Measurements from ENCODE around the gene MAP7D3. TPM values are rescaled to one million over a fixed set of nuclear protein-coding genes. Genes with fewer than 3 reads are reported as not detected.
"Not testable (repeated sequence)": the region's sequence is repeated elsewhere in the genome, so short reads cannot be mapped to it uniquely, and the experiment has no call there.

MAP7D3 gene
- total RNA-seq, 3 donors from 2014 or later, result 16.9 to 20.4 (median 19.4) TPM

GRCh38 chrX:136262243-136262642, 11.0 kb upstream of the MAP7D3 start:
- H3K4me1 Mint-ChIP-seq (ENCODE audit: low read depth), result peaks cover 11% of the 10 kb centered on the region
- DNase-seq (no peak), ATAC-seq (no peak)
- no peak overlapping the region for H3K4me3 Mint-ChIP-seq
- no peaks in the 10 kb centered on the region for H3K9me3 Mint-ChIP-seq
- no peaks in the 10 kb centered on the region for H3K36me3 Mint-ChIP-seq (ENCODE audit: insufficient read depth)
- H3K27me3 Mint-ChIP-seq (ENCODE audit: low read depth), result no peaks in the 10 kb centered on the region

GRCh38 chrX:136261321-136261720, 10.1 kb upstream of the MAP7D3 start:
- Mint-ChIP-seq H3K36me3 (ENCODE audit: insufficient read depth) (no peaks in the 10 kb centered on the region), H3K4me1 (ENCODE audit: low read depth) (peaks cover 11% of the 10 kb centered on the region), H3K27me3 (ENCODE audit: low read depth) (no peaks in the 10 kb centered on the region), H3K4me3 (no peak overlapping the region), H3K9me3 (no peaks in the 10 kb centered on the region)
- ATAC-seq (no peak), DNase-seq (no peak)

DNA sequence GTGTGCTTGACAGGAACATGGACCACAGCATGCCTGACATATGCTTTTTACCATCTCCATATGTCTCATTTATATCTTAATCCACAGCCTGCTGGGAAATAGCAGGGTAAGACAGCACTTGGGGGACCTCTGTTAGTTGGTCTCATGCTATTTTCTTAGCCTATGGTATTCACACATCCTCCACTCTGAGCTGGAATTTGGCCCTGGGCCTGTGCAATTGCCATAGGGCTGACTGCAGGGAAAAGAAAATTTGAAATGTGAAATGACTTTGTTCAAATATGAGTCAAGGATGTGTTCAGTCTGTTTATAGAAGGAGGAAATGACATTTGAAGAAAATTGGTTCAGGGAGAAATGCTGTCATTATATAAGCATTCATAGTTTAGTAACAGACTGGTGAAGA, 9.6 kb upstream of the MAP7D3 start:
- H3K4me3 Mint-ChIP-seq, result no peak overlapping the region
- no peak for DNase-seq

DNA sequence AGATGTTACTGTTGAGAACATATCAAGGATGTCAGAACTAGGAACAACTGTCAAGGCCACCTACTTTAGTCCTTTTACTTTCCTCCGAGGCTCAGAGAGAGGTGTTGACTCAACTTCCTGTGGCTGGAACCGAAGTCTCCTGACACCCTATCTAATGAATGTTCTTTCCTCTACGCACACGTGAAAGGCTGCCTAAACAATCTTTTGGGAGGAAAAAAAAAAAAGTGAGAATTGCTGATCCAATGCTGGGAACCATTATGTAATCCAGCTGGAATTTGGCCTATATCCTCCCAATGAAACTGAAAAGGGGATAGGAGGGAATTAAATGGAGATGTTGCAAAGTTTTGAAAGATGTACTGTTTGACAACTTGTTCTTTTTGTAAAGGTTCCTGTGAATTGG, 8.3 kb upstream of the MAP7D3 start:
- no peak overlapping the region for H3K4me3 Mint-ChIP-seq
- no peak for DNase-seq

More for the DNA sequence above, 9.6 kb upstream of the MAP7D3 start:
- Mint-ChIP-seq H3K27me3 (ENCODE audit: low read depth) (no peaks in the 10 kb centered on the region), H3K9me3 (no peaks in the 10 kb centered on the region), H3K4me1 (ENCODE audit: low read depth) (peaks cover 11% of the 10 kb centered on the region), H3K36me3 (ENCODE audit: insufficient read depth) (no peaks in the 10 kb centered on the region)
- ATAC-seq, result no peak

GRCh38 chrX:136258951-136259350, 7.8 kb upstream of the MAP7D3 start:
- Mint-ChIP-seq H3K4me1 (ENCODE audit: low read depth) (peaks cover 11% of the 10 kb centered on the region), H3K4me3 (no peak overlapping the region), H3K27me3 (ENCODE audit: low read depth) (no peaks in the 10 kb centered on the region), H3K36me3 (ENCODE audit: insufficient read depth) (no peaks in the 10 kb centered on the region), H3K9me3 (no peaks in the 10 kb centered on the region)
- no peak for ATAC-seq
- no peak for DNase-seq

More for the DNA sequence above, 8.3 kb upstream of the MAP7D3 start:
- Mint-ChIP-seq H3K9me3 (no peaks in the 10 kb centered on the region), H3K36me3 (ENCODE audit: insufficient read depth) (no peaks in the 10 kb centered on the region), H3K27me3 (ENCODE audit: low read depth) (no peaks in the 10 kb centered on the region), H3K4me1 (ENCODE audit: low read depth) (peaks cover 11% of the 10 kb centered on the region)
- ATAC-seq, result peak in 1 of 2 donors; percentile 69

DNA sequence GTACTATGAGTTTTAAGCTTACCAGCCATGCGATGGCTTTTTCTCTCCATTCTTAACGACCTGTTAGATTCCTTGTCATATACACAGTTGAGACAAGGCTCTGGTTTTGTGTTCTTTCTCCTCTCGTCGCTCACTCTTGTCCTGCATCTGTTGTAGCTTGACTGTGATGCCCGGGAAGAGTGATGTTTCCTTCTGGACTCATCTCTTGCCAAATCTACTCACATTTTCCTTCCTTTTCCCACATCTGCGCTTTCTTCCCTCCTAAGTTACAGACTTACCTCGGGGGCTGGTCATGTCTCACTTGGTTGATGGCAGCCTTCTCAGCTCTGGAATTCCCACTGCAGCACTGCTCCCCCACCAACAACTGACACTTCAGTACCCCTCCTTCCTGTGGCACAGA, 4.8 kb upstream of the MAP7D3 start:
- no peak for DNase-seq
- Mint-ChIP-seq H3K4me1 (ENCODE audit: low read depth) (peaks cover 13% of the 10 kb centered on the region), H3K9me3 (no peaks in the 10 kb centered on the region), H3K36me3 (ENCODE audit: insufficient read depth) (no peaks in the 10 kb centered on the region), H3K27me3 (ENCODE audit: low read depth) (no peaks in the 10 kb centered on the region), H3K4me3 (no peak overlapping the region)
- ATAC-seq, result no peak

- no peak for DNase-seq
- H3K36me3 Mint-ChIP-seq (ENCODE audit: insufficient read depth), result no peaks in the 10 kb centered on the region
- H3K4me1 Mint-ChIP-seq (ENCODE audit: low read depth), result peaks cover 13% of the 10 kb centered on the region
- no peak overlapping the region for H3K4me3 Mint-ChIP-seq
- no peaks in the 10 kb centered on the region for H3K9me3 Mint-ChIP-seq
- ATAC-seq, result no peak
- H3K27me3 Mint-ChIP-seq (ENCODE audit: low read depth), result no peaks in the 10 kb centered on the region
These were observed 4.3 kb upstream of the MAP7D3 start for GRCh38 chrX:136255541-136255940.

- Mint-ChIP-seq H3K36me3 (ENCODE audit: insufficient read depth) (no peaks in the 10 kb centered on the region), H3K4me3 (peak overlapping the region; percentile 75), H3K9me3 (no peaks in the 10 kb centered on the region), H3K4me1 (ENCODE audit: low read depth) (peaks cover 4% of the 10 kb centered on the region), H3K27me3 (ENCODE audit: low read depth) (no peaks in the 10 kb centered on the region)
- ATAC-seq, result peak; percentile 52 to 69
- DNase-seq, result peak; percentile 43
These were observed 784 bp downstream of the MAP7D3 start for GRCh38 chrX:136250191-136251040.

GRCh38 chrX:136246201-136246600, 5.0 kb downstream of the MAP7D3 start:
- DNase-seq (no peak), ATAC-seq (no peak)
- H3K27me3 Mint-ChIP-seq (ENCODE audit: low read depth), result no peaks in the 10 kb centered on the region
- H3K9me3 Mint-ChIP-seq, result no peaks in the 10 kb centered on the region
- peaks cover 21% of the 10 kb centered on the region for H3K36me3 Mint-ChIP-seq (ENCODE audit: insufficient read depth)
- peaks cover 2% of the 10 kb centered on the region for H3K4me1 Mint-ChIP-seq (ENCODE audit: low read depth)
- H3K4me3 Mint-ChIP-seq, result no peak overlapping the region

DNA sequence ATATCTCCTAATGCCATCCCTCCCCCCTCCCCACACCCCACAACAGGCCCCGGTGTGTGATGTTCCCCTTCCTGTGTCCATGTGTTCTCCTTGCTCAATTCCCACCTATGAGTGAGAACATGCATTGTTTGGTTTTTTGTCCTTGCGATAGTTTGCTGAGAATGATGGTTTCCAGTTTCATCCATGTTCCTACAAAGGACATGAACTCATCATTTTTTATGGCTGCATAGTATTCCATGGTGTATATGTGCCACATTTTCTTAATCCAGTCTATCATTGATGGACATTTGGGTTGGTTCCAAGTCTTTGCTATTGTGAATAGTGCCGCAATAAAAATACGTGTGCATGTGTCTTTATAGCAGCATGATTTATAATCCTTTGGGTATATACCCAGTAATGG, 13.4 kb downstream of the MAP7D3 start:
- not testable (repeated sequence) for H3K9me3 Mint-ChIP-seq; H3K27me3 Mint-ChIP-seq (ENCODE audit: low read depth); ATAC-seq; DNase-seq; H3K4me1 Mint-ChIP-seq (ENCODE audit: low read depth); H3K4me3 Mint-ChIP-seq
- peaks cover 26% of the 10 kb centered on the region for H3K36me3 Mint-ChIP-seq (ENCODE audit: insufficient read depth)

- H3K4me1 Mint-ChIP-seq (ENCODE audit: low read depth), result no peaks in the 10 kb centered on the region
- H3K9me3 Mint-ChIP-seq, result no peaks in the 10 kb centered on the region
- peaks cover 20% of the 10 kb centered on the region for H3K36me3 Mint-ChIP-seq (ENCODE audit: insufficient read depth)
- H3K27me3 Mint-ChIP-seq (ENCODE audit: low read depth), result no peaks in the 10 kb centered on the region
- DNase-seq (no peak), ATAC-seq (no peak)
- no peak overlapping the region for H3K4me3 Mint-ChIP-seq
These were observed 14.1 kb downstream of the MAP7D3 start for GRCh38 chrX:136237074-136237473.

GRCh38 chrX:136228839-136229207, 22.4 kb downstream of the MAP7D3 start:
- ATAC-seq (no peak), DNase-seq (no peak)
- H3K4me3 Mint-ChIP-seq, result no peak overlapping the region
- no peaks in the 10 kb centered on the region for H3K27me3 Mint-ChIP-seq (ENCODE audit: low read depth)
- H3K36me3 Mint-ChIP-seq (ENCODE audit: insufficient read depth), result peaks cover 19% of the 10 kb centered on the region
- H3K9me3 Mint-ChIP-seq, result no peaks in the 10 kb centered on the region
- H3K4me1 Mint-ChIP-seq (ENCODE audit: low read depth), result peaks cover 15% of the 10 kb centered on the region

GRCh38 chrX:136227948-136228838, 23.0 kb downstream of the MAP7D3 start:
- Mint-ChIP-seq H3K27me3 (ENCODE audit: low read depth) (no peaks in the 10 kb centered on the region), H3K9me3 (no peaks in the 10 kb centered on the region), H3K4me1 (ENCODE audit: low read depth) (peaks cover 15% of the 10 kb centered on the region), H3K36me3 (ENCODE audit: insufficient read depth) (peaks cover 20% of the 10 kb centered on the region), H3K4me3 (no peak overlapping the region)
- ATAC-seq, result peak; percentile 89 to 93
- no peak for DNase-seq

GRCh38 chrX:136227074-136227473, 24.1 kb downstream of the MAP7D3 start:
- no peaks in the 10 kb centered on the region for H3K9me3 Mint-ChIP-seq
- no peaks in the 10 kb centered on the region for H3K27me3 Mint-ChIP-seq (ENCODE audit: low read depth)
- ATAC-seq (no peak), DNase-seq (no peak)
- peaks cover 15% of the 10 kb centered on the region for H3K4me1 Mint-ChIP-seq (ENCODE audit: low read depth)
- H3K4me3 Mint-ChIP-seq, result no peak overlapping the region
- peaks cover 21% of the 10 kb centered on the region for H3K36me3 Mint-ChIP-seq (ENCODE audit: insufficient read depth)

Data from activated T-cell treated with anti-CD3 and anti-CD28 coated beads, Interleukin-2, amount 50 U/mL, for 4 hours (primary cell).